Small intestine (tissue), 7 donors: ENCODE measurements around the gene DVL2. TPM values are rescaled to one million over a fixed set of nuclear protein-coding genes. Genes with fewer than 3 reads are reported as not detected.

ENCODE experiments used
- DNase-seq, 2 donors: peaks; one replicate each; pipeline versions ENCODE4 v3.0.0 to v3.0.0-alpha.2; 2013
- FAIRE-seq: peaks from 2 replicates; lab custom pipeline; 2012; peaks lifted over from hg19 to GRCh38; lab: Jason Lieb, UNC
- H3K27ac ChIP-seq, 3 donors: one replicate each; pipeline ENCODE4 v1.5.1; 2013; ENCODE audit warnings: low read length in 2 of 3, mild to moderate bottlenecking in 2 of 3, control low read depth in 1 of 3, inconsistent platforms in 1 of 3, low read depth in 1 of 3, moderate library complexity in 1 of 3
- H3K27me3 ChIP-seq, 3 donors: one replicate each; pipeline ENCODE4 v1.6.1; 2013; ENCODE audit warnings: low read length in 3 of 3, inconsistent platforms in 1 of 3; ENCODE audit not compliant: control insufficient read depth in 3 of 3, insufficient read depth in 3 of 3
- H3K36me3 ChIP-seq, 3 donors: one replicate each; pipeline ENCODE4 v1.6.1; 2013; ENCODE audit warnings: low read length in 3 of 3, inconsistent platforms in 1 of 3, low read depth in 1 of 3, mild to moderate bottlenecking in 1 of 3, moderate library complexity in 1 of 3; ENCODE audit not compliant: control insufficient read depth in 3 of 3, insufficient read depth in 2 of 3
- H3K4me1 ChIP-seq, 3 donors: one replicate each; pipeline ENCODE4 v1.6.1; 2013; ENCODE audit warnings: low read length in 2 of 3, inconsistent platforms in 1 of 3, low read depth in 1 of 3, mild to moderate bottlenecking in 1 of 3, moderate library complexity in 1 of 3; ENCODE audit not compliant: control insufficient read depth in 3 of 3, insufficient read depth in 2 of 3
- H3K4me3 ChIP-seq, 3 donors: one replicate each; pipeline ENCODE4 v1.5.1; 2013; ENCODE audit warnings: low read length in 3 of 3, control low read depth in 1 of 3, inconsistent platforms in 1 of 3, low read depth in 1 of 3, mild to moderate bottlenecking in 1 of 3, moderate library complexity in 1 of 3
- H3K9me3 ChIP-seq, 2 donors: one replicate each; pipeline ENCODE4 v1.6.1; 2013; ENCODE audit warnings: low read depth in 1 of 2, low read length in 1 of 2; ENCODE audit not compliant: control insufficient read depth in 2 of 2, insufficient read depth in 1 of 2
- WGBS, 3 donors: extraction: QIAGEN DNeasy Blood & Tissue Kit; methylation state at CpG; one replicate each; pipeline ENCODE4 v1.1.7; 2013; 5-methylcytosine and 5-hydroxymethylcytosine counted together
- polyA plus RNA-seq, 4 donors: library from polyadenylated mRNA; stranded (reverse) in 3 of 4; unstranded in 1 of 4; fragments of 200-250 nt in 3 of 4; fragments of 120-200 nt in 1 of 4; gene quantifications; one replicate each; pipeline versions ENCODE4 v1.2.1 to v1.2.3, GENCODE V29; 2013
- donor health status: healthy with polysubstance abuse.
- donor health status: control.
- donor health status: control.
- donor health status: Bipolar disorder and iron deficiency.
- donor health status: healthy.

Gene DVL2
- polyA plus RNA-seq, 4 donors = 8.1 to 44.4 (median 16.0) TPM

DNA sequence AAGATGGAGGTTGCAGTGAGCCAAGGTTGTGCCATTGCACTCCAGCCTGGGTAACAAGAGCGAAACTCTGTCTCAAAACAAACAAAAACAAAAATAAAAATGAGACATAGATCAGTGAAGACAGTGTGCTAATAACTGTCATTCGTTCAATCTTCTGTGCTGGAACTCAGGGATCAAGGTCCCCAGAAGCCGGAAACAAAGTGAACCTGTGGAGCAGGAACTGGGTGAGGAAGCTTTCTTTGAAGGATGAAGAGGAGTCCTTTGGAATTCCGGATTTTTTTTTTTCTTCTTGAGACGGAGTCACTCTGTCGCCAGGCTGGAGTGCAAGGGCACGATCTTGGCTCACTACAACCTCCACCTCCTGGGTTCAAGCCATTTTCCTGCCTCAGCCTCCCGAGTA lies 45.1 kb upstream of the DVL2 start:
- Histone ChIP-seq H3K27ac (peak overlapping the region; percentile 44 to 82 (median 76)), H3K4me3 (no peak overlapping the region), H3K9me3 (no peaks in the 10 kb centered on the region), H3K4me1 (peaks cover 0 to 30% (median 0%) of the 10 kb centered on the region in 3 donors), H3K36me3 (no peaks in the 10 kb centered on the region), H3K27me3 (peaks cover 0 to 17% (median 0%) of the 10 kb centered on the region in 3 donors)
- DNase-seq (peak; percentile 73 to 91), FAIRE-seq (no peak)
- WGBS, 3 donors = 15 to 64% (median 37%) methylated on average over 8 of the region's 8 CpGs

DNA sequence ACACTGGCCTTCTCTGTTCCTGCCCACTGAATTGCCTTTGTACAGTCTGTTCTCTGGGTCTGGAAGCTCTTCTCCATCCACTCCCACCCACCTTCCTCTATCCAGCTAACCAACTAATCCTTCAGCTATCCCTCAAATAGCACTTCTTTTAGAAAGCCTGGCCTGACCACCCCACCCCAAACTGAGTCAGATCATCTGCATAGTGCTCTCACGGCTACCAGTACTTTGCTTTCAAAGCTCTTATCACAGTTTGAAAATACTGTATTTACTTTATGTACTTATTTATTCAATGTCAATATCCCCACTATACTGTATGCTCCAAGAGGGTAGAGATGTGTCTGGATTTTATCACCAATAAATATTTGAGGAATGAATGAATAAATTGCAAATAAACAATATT lies 32.5 kb upstream of the DVL2 start:
- H3K27ac ChIP-seq = no peak overlapping the region
- H3K4me1 ChIP-seq = peaks cover 0 to 18% (median 0%) of the 10 kb centered on the region in 3 donors
- H3K4me3 ChIP-seq = no peak overlapping the region
- peaks cover 0 to 4% (median 0%) of the 10 kb centered on the region in 3 donors for H3K27me3 ChIP-seq
- DNase-seq (no peak), FAIRE-seq (no peak)
- 16 to 51% (median 36%) methylated on average over 1 of the region's 1 CpG for WGBS, 3 donors
- H3K36me3 ChIP-seq = peaks cover 0 to 2% (median 0%) of the 10 kb centered on the region in 3 donors
- no peaks in the 10 kb centered on the region for H3K9me3 ChIP-seq

DNA sequence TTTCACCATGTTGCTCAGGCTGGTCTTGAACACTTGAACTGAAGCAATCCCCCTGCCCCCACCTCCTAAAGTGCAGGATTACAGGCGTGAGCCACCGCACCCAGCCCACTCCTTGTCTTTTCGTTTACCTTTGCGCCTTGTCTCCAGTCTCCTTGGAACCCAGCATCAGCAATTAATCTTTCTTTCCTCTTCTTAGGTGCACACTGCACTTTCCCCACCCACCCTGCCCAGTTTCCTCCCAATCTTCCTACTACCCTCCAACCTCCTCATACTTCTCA lies 29.4 kb upstream of the DVL2 start:
- H3K27me3 ChIP-seq = peaks cover 0 to 6% (median 0%) of the 10 kb centered on the region in 3 donors
- FAIRE-seq (no peak), DNase-seq (peak; percentile 71 to 89)
- peak overlapping the region; percentile 95 to 99 (median 97) for H3K27ac ChIP-seq
- 9 to 31% (median 28%) methylated on average over 4 of the region's 4 CpGs for WGBS, 3 donors
- H3K36me3 ChIP-seq = peaks cover 0 to 22% (median 2%) of the 10 kb centered on the region in 3 donors
- H3K4me3 ChIP-seq = peak overlapping the region in 2 of 3 donors; percentile 74 to 76
- peaks cover 0 to 20% (median 0%) of the 10 kb centered on the region in 3 donors for H3K4me1 ChIP-seq
- H3K9me3 ChIP-seq = no peaks in the 10 kb centered on the region

DNA sequence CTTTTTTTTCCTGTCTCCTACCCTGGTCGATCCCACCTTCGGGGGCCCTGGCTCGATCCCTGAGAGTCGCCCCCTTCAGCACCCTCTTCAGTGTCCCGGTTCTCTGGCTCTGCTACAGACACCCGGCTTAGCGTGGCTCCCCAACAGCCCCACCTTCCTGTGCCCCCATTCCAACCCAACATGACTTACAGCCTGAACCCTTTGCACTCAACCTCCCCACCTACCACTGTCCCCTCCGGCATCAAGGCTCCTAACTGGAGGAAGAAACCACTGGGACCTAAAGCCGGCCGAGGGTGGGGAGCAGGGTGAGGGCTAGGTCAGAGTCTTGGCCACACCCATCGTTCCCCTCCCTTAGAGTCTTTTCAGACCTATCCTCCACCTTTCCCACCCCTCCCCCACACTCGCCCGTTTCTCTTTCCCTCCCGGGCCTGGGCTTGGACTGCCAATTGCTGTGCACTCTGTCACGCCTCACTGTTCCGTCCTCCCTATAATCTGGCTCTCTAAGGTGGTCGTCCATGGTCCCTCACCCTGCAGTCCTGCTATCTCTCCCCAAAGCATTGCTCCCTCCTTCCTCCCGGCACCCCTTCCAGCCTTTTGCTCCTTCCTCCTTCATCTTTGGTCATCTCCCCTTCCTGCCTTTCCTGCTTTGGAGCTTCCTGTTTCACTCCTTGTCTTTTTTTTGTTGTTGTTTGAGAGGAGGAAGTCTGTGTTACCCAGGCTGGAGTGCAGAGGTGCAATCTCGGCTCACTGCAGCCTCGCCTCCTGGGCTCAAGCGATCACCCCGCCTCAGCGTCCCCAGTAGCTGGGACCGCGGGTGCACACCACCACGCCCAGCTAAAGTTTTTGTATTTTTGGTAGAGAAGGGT lies 28.9 kb upstream of the DVL2 start:
- Histone ChIP-seq H3K4me3 (peak overlapping the region; percentile 54 to 76 (median 74)), H3K9me3 (no peaks in the 10 kb centered on the region), H3K27ac (peak overlapping the region; percentile 95 to 99 (median 97)), H3K36me3 (peaks cover 0 to 27% (median 2%) of the 10 kb centered on the region in 3 donors), H3K27me3 (peaks cover 0 to 6% (median 0%) of the 10 kb centered on the region in 3 donors), H3K4me1 (peaks cover 0 to 25% (median 0%) of the 10 kb centered on the region in 3 donors)
- DNase-seq (peak; percentile 94 to 97), FAIRE-seq (no peak)
- WGBS, 3 donors = 0 to 6% (median 4%) methylated on average over 25 to 26 of the region's 26 CpGs

DNA sequence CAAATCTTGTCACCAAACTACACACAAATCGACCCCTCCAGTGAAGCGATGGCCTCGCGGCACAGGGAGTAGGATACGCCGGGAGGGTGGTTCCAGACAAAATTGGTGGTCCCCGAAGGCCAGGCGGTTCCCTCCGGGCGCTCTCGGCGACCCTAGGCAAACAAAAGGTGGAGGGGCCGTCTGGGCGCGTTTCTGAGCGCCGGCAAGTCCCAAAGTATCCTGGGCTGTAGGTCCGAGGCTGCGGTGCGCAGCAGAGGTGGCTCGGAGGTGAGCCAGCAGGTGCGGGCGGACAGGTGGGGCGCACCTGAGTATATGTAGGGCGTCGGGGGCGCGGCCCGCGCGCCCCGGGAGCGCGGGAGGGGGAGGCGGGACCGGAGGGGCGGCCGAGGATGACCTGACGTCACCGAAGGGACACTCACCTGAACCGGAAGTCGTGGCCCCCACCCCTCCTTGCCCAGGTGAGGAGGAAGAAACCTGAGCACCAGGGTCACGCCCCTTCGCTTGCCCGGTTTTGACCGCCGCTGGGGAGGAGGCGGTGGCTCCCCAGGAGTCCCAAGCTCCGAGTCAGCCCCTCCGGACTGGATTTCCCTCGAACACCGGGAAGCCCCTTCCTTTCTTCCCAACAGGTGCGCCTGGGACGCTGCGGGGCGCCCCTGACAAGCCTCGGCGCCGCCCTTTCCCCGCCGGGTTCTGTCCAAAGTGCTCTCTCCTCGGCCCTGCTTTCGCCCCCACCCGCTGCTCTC lies 28.0 kb upstream of the DVL2 start, which contains the start of gene CLDN7:
TSS of gene CLDN7 (minus strand) at position 287 of the 743 bp plus-strand sequence. CDS start 435 bp downstream, outside the sequence.
- Histone ChIP-seq H3K27ac (peak within 1 kb of the TSS; percentile 95 to 99 (median 99)), H3K36me3 (peaks cover 0 to 35% (median 2%) of the 10 kb centered on the region in 3 donors), H3K4me1 (peaks cover 0 to 33% (median 0%) of the 10 kb centered on the region in 3 donors), H3K27me3 (peaks cover 0 to 6% (median 0%) of the 10 kb centered on the region in 3 donors), H3K4me3 (peak within 1 kb of the TSS; percentile 75 to 89 (median 76)), H3K9me3 (no peaks in the 10 kb centered on the region)
- 4 to 7% (median 5%) methylated on average over 40 to 64 of the region's 64 CpGs for WGBS, 3 donors
- DNase-seq (peak; percentile 97 to 98), FAIRE-seq (no peak)

DNA sequence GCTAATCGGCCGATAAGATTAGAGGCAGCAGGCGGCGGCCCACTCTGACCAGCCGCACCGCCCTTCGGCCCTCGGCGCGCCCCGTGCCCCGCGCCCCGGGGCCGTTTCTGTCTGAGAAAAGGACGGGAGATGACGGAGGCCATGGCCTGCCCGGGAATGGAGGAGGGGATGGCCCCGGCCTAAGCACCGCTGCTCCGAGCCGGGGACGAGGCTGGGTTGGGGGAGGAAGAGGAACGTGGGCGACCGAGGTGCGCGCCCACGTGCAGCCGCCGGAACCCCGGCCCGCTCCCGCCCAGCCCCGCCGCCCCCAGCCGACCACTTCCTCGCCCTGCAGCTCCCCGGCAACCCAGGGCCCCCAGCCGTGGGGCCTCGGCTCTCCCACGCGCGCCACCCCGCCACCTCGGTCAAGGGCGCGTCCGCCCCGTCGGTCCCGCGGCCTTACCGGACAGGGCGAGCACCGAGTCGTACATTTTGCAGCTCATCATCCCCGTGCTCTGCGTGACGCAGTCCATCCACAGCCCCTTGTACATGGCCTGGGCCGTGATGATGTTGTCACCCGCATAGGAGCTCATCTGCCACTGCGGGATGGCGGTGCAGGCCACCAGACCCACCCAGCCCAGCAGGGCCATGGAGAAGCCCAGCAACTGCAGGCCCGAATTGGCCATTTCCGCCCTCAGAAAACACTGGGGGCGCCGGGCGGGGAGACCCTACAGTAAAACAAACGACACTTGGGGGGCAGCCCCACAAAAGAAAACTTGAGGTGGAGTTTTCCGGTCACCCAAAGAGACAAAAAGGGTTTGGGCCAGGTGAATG lies 27.3 kb upstream of the DVL2 start:
- DNase-seq (no peak), FAIRE-seq (no peak)
- Histone ChIP-seq H3K27me3 (peaks cover 0 to 6% (median 0%) of the 10 kb centered on the region in 3 donors), H3K36me3 (peaks cover 0 to 42% (median 4%) of the 10 kb centered on the region in 3 donors), H3K27ac (peak overlapping the region; percentile 95 to 99 (median 99)), H3K4me1 (peaks cover 0 to 40% (median 0%) of the 10 kb centered on the region in 3 donors), H3K4me3 (peak overlapping the region; percentile 75 to 89 (median 76)), H3K9me3 (no peaks in the 10 kb centered on the region)
- whole genome bisulfite sequencing, 3 donors = 2 to 5% (median 4%) methylated on average over 54 to 71 of the region's 71 CpGs

DNA sequence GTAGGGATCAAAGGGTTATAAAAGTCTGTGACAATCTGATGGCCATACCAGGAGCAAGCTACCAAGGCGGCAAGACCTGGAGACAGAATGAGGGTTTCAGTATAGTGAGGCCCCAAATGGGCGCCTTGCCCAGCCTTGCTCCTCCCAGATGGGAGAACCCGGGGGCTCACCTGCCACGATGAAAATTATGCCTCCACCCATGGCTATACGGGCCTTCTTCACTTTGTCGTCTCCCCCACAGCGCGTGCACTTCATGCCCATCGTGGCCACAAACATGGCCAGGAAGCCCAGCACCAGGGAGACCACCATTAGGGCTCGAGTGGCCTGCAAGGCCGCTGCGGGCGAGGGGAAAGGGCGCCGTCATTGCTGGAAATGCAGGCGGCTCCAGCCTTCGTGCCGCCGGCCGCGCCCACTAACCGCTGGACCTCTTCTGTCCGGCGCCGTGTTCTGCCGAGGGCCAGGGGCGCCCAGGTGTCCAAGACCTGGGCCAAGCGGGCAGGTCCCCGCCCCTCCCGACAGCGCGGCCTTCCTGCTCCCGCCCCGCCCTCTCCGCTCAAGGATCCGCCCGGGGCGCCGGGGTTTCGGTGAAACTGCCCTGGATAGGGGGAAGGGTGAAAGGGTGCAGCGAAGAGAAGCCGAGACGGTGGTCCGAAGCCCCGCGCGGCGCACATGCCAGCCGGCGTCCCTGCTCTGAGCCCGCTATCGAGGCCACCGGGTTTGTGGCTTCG lies 26.5 kb upstream of the DVL2 start:
- DNase-seq = peak; percentile 76 to 86
- Histone ChIP-seq H3K27ac (peak overlapping the region; percentile 95 to 99 (median 99)), H3K36me3 (peaks cover 0 to 50% (median 5%) of the 10 kb centered on the region in 3 donors), H3K4me1 (peaks cover 0 to 44% (median 0%) of the 10 kb centered on the region in 3 donors), H3K9me3 (no peaks in the 10 kb centered on the region), H3K27me3 (peaks cover 0 to 6% (median 0%) of the 10 kb centered on the region in 3 donors), H3K4me3 (peak overlapping the region; percentile 75 to 89 (median 76))
- 1 to 9% (median 3%) methylated on average over 43 to 54 of the region's 54 CpGs for WGBS, 3 donors
- no peak for FAIRE-seq
